Activated CD4-positive, alpha-beta T cell treated with anti-CD3 and anti-CD28 coated beads for 36 hours (primary cell): ENCODE measurements around the gene NPAS3. TPM values are rescaled to one million over a fixed set of nuclear protein-coding genes. Genes with fewer than 3 reads are reported as not detected.

Experiments used
- ATAC-seq: fragments of 200-7000 bp; cut with Tn5 transposase; one replicate; pipeline ENCODE4 v1.10.0; 2021; ENCODE audit warnings: mild to moderate bottlenecking, moderate library complexity
- CTCF ChIA-PET: fragments of 350-600 bp; sonication (Branson Sonifier 250); formaldehyde crosslinking; loops from one replicate; lab custom pipeline; 2021; ENCODE audit warnings: antibody characterized with exemption; lab: Charles Lee
- POLR2A ChIA-PET: fragments of 350-600 bp; sonication (Branson Sonifier 250); formaldehyde crosslinking; loops from one replicate; lab custom pipeline; 2021; ENCODE audit warnings: antibody characterized with exemption, inconsistent platforms; lab: Charles Lee
- DNase-seq: peaks from one replicate; pipeline ENCODE4 v3.0.0-alpha.2; 2020
- H3K27ac Mint-ChIP-seq: one replicate; pipeline ENCODE4 v1.8.0; 2021; ENCODE audit warnings: mixed read lengths
- H3K27me3 Mint-ChIP-seq: one replicate; pipeline ENCODE4 v1.8.0; 2021; ENCODE audit warnings: mixed read lengths
- H3K36me3 Mint-ChIP-seq: one replicate; pipeline ENCODE4 v1.8.0; 2021; ENCODE audit warnings: low read depth, mixed read lengths
- H3K4me1 Mint-ChIP-seq: one replicate; pipeline ENCODE4 v1.8.0; 2021; ENCODE audit warnings: mixed read lengths
- H3K4me3 Mint-ChIP-seq: one replicate; pipeline ENCODE4 v1.8.0; 2021; ENCODE audit warnings: mild to moderate bottlenecking, moderate library complexity, mixed read lengths
- H3K9me3 Mint-ChIP-seq: one replicate; pipeline ENCODE4 v1.8.0; 2021; ENCODE audit warnings: low read depth, mixed read lengths
- intact Hi-C, 2 experiments: fragments of 100-400 bp; cut with DNase I in 1 of 2; cut with micrococcal nuclease in 1 of 2; formaldehyde crosslinking; loops; one replicate each; pipeline versions ENCODE4 v1.14.2 to v1.15.1; 2022 to 2024; cut with DNase I, micrococcal nuclease
- total RNA-seq, 2 experiments: library from RNA; stranded (reverse); gene quantifications; one replicate each; pipeline ENCODE4 v1.2.3, GENCODE V29; 2021

The NPAS3 gene
- total RNA-seq, 2 experiments from 2014 or later: not detected

- Mint-ChIP-seq H3K4me1 (no peaks in the 10 kb centered on the region), H3K36me3 (no peaks in the 10 kb centered on the region), H3K9me3 (peaks cover 6% of the 10 kb centered on the region), H3K27me3 (peaks cover 4% of the 10 kb centered on the region), H3K4me3 (no peak overlapping the region), H3K27ac (no peak overlapping the region)
- DNase-seq: no peak
- no peak for ATAC-seq
- intact Hi-C loops: no loop called here
- ChIA-PET CTCF (no interaction called here), POLR2A (no interaction called here)
Measured at GRCh38 chr14:33493990-33494389, 555.3 kb downstream of the NPAS3 start.

GRCh38 chr14:33499687-33500086 is 561.0 kb downstream of the NPAS3 start:
- CTCF ChIA-PET: interaction anchor here (0.8 kb wide), 1 partner anchor 383 kb away, joined by 3 read pairs; no protein-coding TSS in a partner anchor
- no peak for ATAC-seq

DNA sequence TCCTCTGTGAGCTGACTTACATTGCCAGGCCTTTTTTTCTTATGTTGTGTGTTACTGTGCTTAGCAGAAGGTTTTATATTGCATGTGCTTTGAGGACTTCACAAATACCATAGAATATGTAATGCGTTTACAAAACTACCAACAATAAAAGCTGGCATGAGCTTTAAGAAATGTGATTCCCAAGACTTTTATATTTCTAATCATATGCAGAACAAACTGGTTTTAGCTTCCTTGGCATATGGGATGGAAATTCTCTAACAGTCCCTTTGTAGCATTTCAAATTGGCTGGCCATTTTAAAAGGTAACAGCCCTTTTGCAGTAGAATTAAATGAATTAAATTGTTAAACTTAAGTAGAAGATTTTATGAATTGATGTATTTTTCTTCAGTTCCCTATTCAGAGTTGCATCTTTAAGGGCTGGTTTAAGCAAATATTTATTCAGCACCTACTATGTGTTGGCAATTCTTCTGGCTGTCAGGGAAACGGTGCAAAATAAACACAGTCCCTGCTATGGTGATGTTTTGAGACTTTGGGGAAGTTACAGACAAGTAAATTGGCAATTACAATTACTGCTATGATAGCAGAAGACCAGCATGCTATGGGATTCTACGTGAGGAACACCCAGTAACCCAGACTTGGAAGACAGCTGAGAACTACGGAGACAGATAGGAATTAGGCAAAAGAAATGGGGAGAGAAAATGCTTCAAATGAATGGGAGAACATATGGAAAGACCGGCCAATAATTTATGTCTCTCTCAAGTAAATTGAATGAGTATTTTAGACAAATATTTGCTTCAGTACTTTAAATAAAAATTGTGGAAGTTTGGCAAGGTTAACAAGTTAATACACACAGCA is 565.8 kb downstream of the NPAS3 start:
- Mint-ChIP-seq H3K4me1 (no peaks in the 10 kb centered on the region), H3K27ac (no peak overlapping the region), H3K9me3 (no peaks in the 10 kb centered on the region), H3K36me3 (no peaks in the 10 kb centered on the region), H3K4me3 (no peak overlapping the region), H3K27me3 (peaks cover 3% of the 10 kb centered on the region)
- CTCF ChIA-PET: no interaction called here
- POLR2A ChIA-PET: no interaction called here
- intact Hi-C loops: no loop called here
- no peak for DNase-seq
- ATAC-seq: no peak

More at GRCh38 chr14:33499687-33500086, 561.0 kb downstream of the NPAS3 start:
- Mint-ChIP-seq H3K9me3 (peaks cover 6% of the 10 kb centered on the region), H3K36me3 (no peaks in the 10 kb centered on the region), H3K4me1 (no peaks in the 10 kb centered on the region), H3K27me3 (peaks cover 4% of the 10 kb centered on the region), H3K4me3 (no peak overlapping the region), H3K27ac (no peak overlapping the region)
- POLR2A ChIA-PET: no interaction called here
- DNase-seq: no peak
- intact Hi-C loops: no loop called here

GRCh38 chr14:33505266-33505962 is 566.7 kb downstream of the NPAS3 start:
- Mint-ChIP-seq H3K36me3 (no peaks in the 10 kb centered on the region), H3K4me1 (no peaks in the 10 kb centered on the region), H3K9me3 (no peaks in the 10 kb centered on the region), H3K4me3 (no peak overlapping the region), H3K27me3 (peaks cover 3% of the 10 kb centered on the region), H3K27ac (no peak overlapping the region)
- ATAC-seq (no peak), DNase-seq (no peak)
- intact Hi-C loops: no loop called here
- POLR2A ChIA-PET: no interaction called here
- CTCF ChIA-PET: no interaction called here

- Mint-ChIP-seq H3K4me3 (no peak overlapping the region), H3K4me1 (no peaks in the 10 kb centered on the region), H3K27me3 (peaks cover 3% of the 10 kb centered on the region), H3K36me3 (no peaks in the 10 kb centered on the region), H3K9me3 (no peaks in the 10 kb centered on the region), H3K27ac (no peak overlapping the region)
- ChIA-PET CTCF (no interaction called here), POLR2A (no interaction called here)
- DNase-seq: no peak
- no peak for ATAC-seq
- intact Hi-C loops: no loop called here
Measured at GRCh38 chr14:33505963-33506329, 567.3 kb downstream of the NPAS3 start.

GRCh38 chr14:33508126-33509062 is 569.7 kb downstream of the NPAS3 start:
- H3K27ac Mint-ChIP-seq: no peak overlapping the region
- H3K4me1 Mint-ChIP-seq: no peaks in the 10 kb centered on the region
- ChIA-PET CTCF (no interaction called here), POLR2A (no interaction called here)
- peaks cover 3% of the 10 kb centered on the region for H3K27me3 Mint-ChIP-seq
- no peak for DNase-seq
- H3K4me3 Mint-ChIP-seq: no peak overlapping the region
- no peaks in the 10 kb centered on the region for H3K36me3 Mint-ChIP-seq
- intact Hi-C loops: no loop called here
- no peaks in the 10 kb centered on the region for H3K9me3 Mint-ChIP-seq
- no peak for ATAC-seq

DNA sequence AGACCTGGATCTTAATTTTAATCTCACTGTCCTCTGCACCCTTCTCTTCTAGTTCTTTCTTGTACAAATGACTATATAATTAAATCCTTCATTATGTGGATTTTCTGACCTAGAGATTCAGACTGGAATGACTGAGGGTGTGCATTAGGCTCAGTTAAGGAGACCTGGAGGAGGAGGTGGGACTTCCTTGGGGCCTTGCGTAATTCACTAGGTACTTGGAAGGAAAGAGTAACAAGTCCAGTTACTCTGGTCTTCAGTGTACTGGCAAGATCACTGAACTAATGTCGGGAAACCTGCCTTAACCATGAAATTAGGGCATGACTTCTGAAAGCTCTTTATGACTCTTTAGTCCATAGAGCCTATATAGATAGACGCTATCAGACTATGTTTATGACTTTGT is 570.8 kb downstream of the NPAS3 start:
- ATAC-seq: no peak
- H3K36me3 Mint-ChIP-seq: no peaks in the 10 kb centered on the region
- no peaks in the 10 kb centered on the region for H3K9me3 Mint-ChIP-seq
- H3K27me3 Mint-ChIP-seq: peaks cover 3% of the 10 kb centered on the region
- DNase-seq: no peak
- H3K27ac Mint-ChIP-seq: no peak overlapping the region
- H3K4me1 Mint-ChIP-seq: no peaks in the 10 kb centered on the region
- intact Hi-C loops: no loop called here
- ChIA-PET POLR2A (no interaction called here), CTCF (no interaction called here)
- no peak overlapping the region for H3K4me3 Mint-ChIP-seq

- H3K4me3 Mint-ChIP-seq: no peak overlapping the region
- ChIA-PET CTCF (no interaction called here), POLR2A (no interaction called here)
- peaks cover 3% of the 10 kb centered on the region for H3K27me3 Mint-ChIP-seq
- no peak for ATAC-seq
- no peaks in the 10 kb centered on the region for H3K9me3 Mint-ChIP-seq
- H3K27ac Mint-ChIP-seq: no peak overlapping the region
- H3K4me1 Mint-ChIP-seq: no peaks in the 10 kb centered on the region
- DNase-seq: no peak
- intact Hi-C loops: no loop called here
- H3K36me3 Mint-ChIP-seq: no peaks in the 10 kb centered on the region
Measured at GRCh38 chr14:33510063-33510481, 571.4 kb downstream of the NPAS3 start.

DNA sequence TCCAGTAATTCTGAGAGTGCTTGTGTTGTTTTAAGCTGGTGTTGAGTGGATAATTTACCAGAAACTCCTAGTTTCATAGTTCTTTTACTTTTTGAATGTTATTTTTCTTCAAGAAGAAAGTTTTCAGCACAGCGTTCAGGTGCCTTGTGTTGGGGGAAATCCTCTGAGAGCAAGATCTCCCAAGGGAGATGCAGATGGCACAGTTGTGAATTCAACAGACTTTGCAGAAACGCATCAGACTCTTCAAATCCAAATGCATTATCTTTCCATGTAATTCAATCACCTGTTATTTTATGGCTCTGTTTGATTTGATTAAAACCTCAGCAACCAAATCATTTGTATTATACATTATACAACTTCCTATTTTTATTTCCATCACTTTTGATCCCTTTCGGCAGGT is 572.3 kb downstream of the NPAS3 start:
- POLR2A ChIA-PET: no interaction called here
- H3K9me3 Mint-ChIP-seq: no peaks in the 10 kb centered on the region

DNA sequence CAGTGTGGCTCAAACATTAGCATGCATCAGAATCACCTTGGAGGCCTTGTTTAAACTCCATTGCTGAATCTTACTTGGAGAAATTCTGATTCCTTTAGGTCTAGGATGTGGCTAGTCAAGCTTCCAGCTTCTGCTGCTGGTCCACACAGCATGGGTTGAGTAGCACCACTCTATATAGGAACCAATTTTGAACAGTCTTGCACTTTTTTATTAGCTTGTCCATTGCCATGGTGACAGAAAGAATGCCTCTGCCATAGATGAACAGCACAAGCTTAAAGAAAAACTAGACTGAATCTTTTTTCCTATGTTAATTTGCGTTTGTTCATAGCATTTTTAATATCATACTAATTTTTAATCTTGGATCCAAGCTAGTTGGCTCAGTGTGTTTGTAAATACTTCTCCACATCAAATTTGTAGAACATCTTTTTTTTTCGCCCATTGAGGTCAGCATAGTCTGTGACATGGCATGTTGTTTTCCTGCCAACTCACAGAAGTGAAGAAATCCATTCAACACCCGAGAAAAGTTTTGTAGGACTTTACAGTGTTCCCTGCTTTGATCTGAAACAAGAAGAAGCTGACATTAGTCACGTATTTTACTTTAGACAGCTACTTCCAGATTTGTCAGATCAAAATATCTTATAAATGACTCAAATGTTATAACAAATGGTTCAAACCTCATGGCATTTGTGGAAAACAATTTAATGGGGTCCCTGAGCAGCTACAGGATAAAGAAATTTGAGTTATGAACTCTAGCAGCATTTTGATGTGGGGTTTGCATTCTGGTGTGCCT is 573.4 kb downstream of the NPAS3 start:
- ChIA-PET POLR2A (no interaction called here), CTCF (interaction anchor here (0.7 kb wide), 1 partner anchor 204 kb away, joined by 3 read pairs; no protein-coding TSS in a partner anchor)
- Mint-ChIP-seq H3K36me3 (no peaks in the 10 kb centered on the region), H3K9me3 (no peaks in the 10 kb centered on the region), H3K4me3 (no peak overlapping the region), H3K27ac (no peak overlapping the region), H3K4me1 (no peaks in the 10 kb centered on the region), H3K27me3 (no peaks in the 10 kb centered on the region)
- no peak for ATAC-seq
- intact Hi-C loops: no loop called here
- no peak for DNase-seq

More for the DNA sequence above, 572.3 kb downstream of the NPAS3 start:
- Mint-ChIP-seq H3K4me1 (no peaks in the 10 kb centered on the region), H3K36me3 (no peaks in the 10 kb centered on the region), H3K27ac (no peak overlapping the region), H3K27me3 (peaks cover 1% of the 10 kb centered on the region), H3K4me3 (no peak overlapping the region)
- intact Hi-C loops: no loop called here
- ATAC-seq: no peak
- CTCF ChIA-PET: interaction anchor here (0.8 kb wide), 1 partner anchor 1490 kb away, joined by 3 read pairs; no protein-coding TSS in a partner anchor
- no peak for DNase-seq
